ENCODE results near the gene FEZF1. TPM values are rescaled to one million over a fixed set of nuclear protein-coding genes. Genes with fewer than 3 reads are reported as not detected.

Gene FEZF1
- total and polyA plus RNA-seq, 8 donors, result not detected

DNA sequence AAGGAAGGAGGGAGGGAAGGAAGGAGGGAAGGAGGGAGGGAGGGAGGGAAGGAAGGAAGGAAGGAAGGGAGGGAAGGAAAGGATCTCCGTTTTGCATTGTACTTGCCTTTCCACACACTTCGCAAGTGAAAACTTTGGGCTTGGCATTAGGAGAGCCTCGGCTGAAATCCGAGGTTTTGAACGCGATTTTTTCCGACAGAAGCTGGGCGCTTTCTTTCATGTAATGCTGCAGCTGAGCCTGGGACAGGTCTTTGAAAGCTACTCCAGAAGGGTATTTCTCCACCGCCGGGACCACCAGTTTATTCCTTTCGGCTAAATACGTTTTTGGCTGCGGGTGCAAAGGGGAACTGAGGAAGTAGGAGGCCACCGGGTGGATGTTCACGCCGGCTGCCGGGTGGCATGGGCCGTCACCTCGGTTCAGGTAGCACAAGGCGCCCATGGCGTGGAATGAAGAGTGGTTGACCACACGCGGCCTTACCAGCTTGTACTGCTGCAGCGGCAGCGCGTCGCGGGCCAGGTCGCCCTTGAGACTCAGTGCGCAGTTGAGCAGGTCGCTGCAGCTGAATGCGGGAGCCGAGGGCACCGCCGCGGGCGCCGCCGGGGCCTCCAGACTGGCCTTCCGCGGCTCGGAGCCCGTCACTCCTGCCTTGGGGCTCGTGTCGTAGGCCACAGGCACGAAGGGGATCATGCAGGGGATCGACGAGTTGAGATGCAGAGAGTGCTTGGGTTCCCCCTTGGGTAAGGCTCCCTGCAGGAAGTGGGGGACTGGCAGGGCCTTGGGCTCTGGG, 825 bp downstream of the FEZF1 start:
- DNase-seq, result peak in 1 of 2 donors; percentile 41
- no peaks in the 10 kb centered on the region for H3K36me3 ChIP-seq
- H3K4me3 ChIP-seq, result peak overlapping the region in 2 of 4 donors; percentile 28 to 49
- peaks cover 19 to 61% (median 42%) of the 10 kb centered on the region in 4 donors for H3K4me1 ChIP-seq
- 3 to 9% (median 6%) methylated on average over 22 to 48 of the region's 48 CpGs for WGBS, 5 donors
- intact Hi-C loops (cut with DNase I; ENCODE audit: low total_unique reads), result no loop called here
- H3K27me3 ChIP-seq, result peaks cover 53 to 100% (median 93%) of the 10 kb centered on the region in 3 donors
- H3K9me3 ChIP-seq, result peaks cover 0 to 14% (median 6%) of the 10 kb centered on the region in 4 donors
- H3K27ac ChIP-seq, result no peak overlapping the region
- TF ChIP-seq CTCF (IDR thresholded peaks at IDR 0.05) (no peak), POLR2A (IDR thresholded peaks at IDR 0.05) (no peak), POLR2AphosphoS5 (IDR thresholded peaks at IDR 0.05) (no peak), EP300 (IDR thresholded peaks at IDR 0.05) (no peak)

- peaks cover 19 to 61% (median 42%) of the 10 kb centered on the region in 4 donors for H3K4me1 ChIP-seq
- WGBS, 5 donors, result 9 to 14% (median 11%) methylated on average over 16 of the region's 16 CpGs
These were observed 1.6 kb downstream of the FEZF1 start for GRCh38 chr7:122302761-122303530.

GRCh38 chr7:122301858-122302760, 2.4 kb downstream of the FEZF1 start:
- Histone ChIP-seq H3K27me3 (peaks cover 52 to 99% (median 84%) of the 10 kb centered on the region in 3 donors), H3K36me3 (no peaks in the 10 kb centered on the region), H3K27ac (no peak overlapping the region), H3K4me1 (peaks cover 19 to 60% (median 42%) of the 10 kb centered on the region in 4 donors), H3K4me3 (no peak overlapping the region), H3K9me3 (peaks cover 0 to 14% (median 6%) of the 10 kb centered on the region in 4 donors)
- WGBS, 5 donors, result 8 to 12% (median 12%) methylated on average over 22 to 35 of the region's 35 CpGs
- intact Hi-C loops (cut with DNase I; ENCODE audit: low total_unique reads), result no loop called here
- TF ChIP-seq CTCF (IDR thresholded peaks at IDR 0.05), result no peak
- TF ChIP-seq POLR2AphosphoS5 (IDR thresholded peaks at IDR 0.05), result no peak
- TF ChIP-seq POLR2A (IDR thresholded peaks at IDR 0.05), result no peak
- TF ChIP-seq EP300 (IDR thresholded peaks at IDR 0.05), result no peak
- peak in 1 of 2 donors; percentile 26 for DNase-seq

More at GRCh38 chr7:122302761-122303530, 1.6 kb downstream of the FEZF1 start:
- intact Hi-C loops (cut with DNase I; ENCODE audit: low total_unique reads), result no loop called here
- TF ChIP-seq EP300 (IDR thresholded peaks at IDR 0.05), result no peak
- TF ChIP-seq POLR2A (IDR thresholded peaks at IDR 0.05), result no peak
- no peak for TF ChIP-seq POLR2AphosphoS5 (IDR thresholded peaks at IDR 0.05)
- no peak for TF ChIP-seq CTCF (IDR thresholded peaks at IDR 0.05)
- Histone ChIP-seq H3K27me3 (peaks cover 52 to 100% (median 87%) of the 10 kb centered on the region in 3 donors), H3K4me3 (no peak overlapping the region), H3K9me3 (peaks cover 0 to 14% (median 6%) of the 10 kb centered on the region in 4 donors), H3K36me3 (no peaks in the 10 kb centered on the region), H3K27ac (no peak overlapping the region)
- DNase-seq, result peak in 1 of 2 donors; percentile 11

Data from stomach (tissue), 9 donors.